Activated naive CD4-positive, alpha-beta T cell treated with anti-CD3 and anti-CD28 coated beads, Interleukin-2, amount 10 ng/mL, durations not matched to agents 7 days and 5 days (primary cell): Measurements from ENCODE around the gene TTC33.
"Not testable (repeated sequence)": the region's sequence is repeated elsewhere in the genome, so short reads cannot be mapped to it uniquely, and the experiment has no call there.

Experiments used
- CTCF ChIA-PET: fragments of 350-600 bp; sonication (Branson Sonifier 250); formaldehyde crosslinking; loops from one replicate; lab custom pipeline; 2021; ENCODE audit warnings: antibody characterized with exemption; lab: Charles Lee
- DNase-seq: peaks from one replicate; pipeline ENCODE4 v3.0.0-alpha.2; 2020
- H3K27ac Mint-ChIP-seq: one replicate; pipeline ENCODE4 v1.8.0; 2021; ENCODE audit warnings: mild to moderate bottlenecking, moderate library complexity, mixed read lengths
- H3K27me3 Mint-ChIP-seq: one replicate; pipeline ENCODE4 v1.8.0; 2021; ENCODE audit warnings: mild to moderate bottlenecking, mixed read lengths
- H3K36me3 Mint-ChIP-seq: one replicate; pipeline ENCODE4 v1.8.0; 2021; ENCODE audit warnings: mixed read lengths
- H3K4me1 Mint-ChIP-seq: one replicate; pipeline ENCODE4 v1.8.0; 2021; ENCODE audit warnings: mixed read lengths
- H3K4me3 Mint-ChIP-seq: one replicate; pipeline ENCODE4 v1.8.0; 2021; ENCODE audit warnings: mild to moderate bottlenecking, moderate library complexity, mixed read lengths
- H3K9me3 Mint-ChIP-seq: one replicate; pipeline ENCODE4 v1.8.0; 2021; ENCODE audit warnings: mixed read lengths

TTC33 gene

GRCh38 chr5:40720069-40720468 is 35.7 kb downstream of the TTC33 start:
- no peaks in the 10 kb centered on the region for H3K27me3 Mint-ChIP-seq
- no peak overlapping the region for H3K27ac Mint-ChIP-seq
- H3K4me3 Mint-ChIP-seq, result no peak overlapping the region
- H3K4me1 Mint-ChIP-seq, result no peaks in the 10 kb centered on the region
- peaks cover 9% of the 10 kb centered on the region for H3K9me3 Mint-ChIP-seq
- DNase-seq, result no peak
- peaks cover 51% of the 10 kb centered on the region for H3K36me3 Mint-ChIP-seq
- CTCF ChIA-PET, result no interaction called here

GRCh38 chr5:40717281-40717680 is 38.5 kb downstream of the TTC33 start:
- DNase-seq, result no peak
- CTCF ChIA-PET, result no interaction called here
- Mint-ChIP-seq H3K4me3 (no peak overlapping the region), H3K9me3 (peaks cover 9% of the 10 kb centered on the region), H3K27me3 (no peaks in the 10 kb centered on the region), H3K4me1 (no peaks in the 10 kb centered on the region), H3K27ac (no peak overlapping the region), H3K36me3 (peaks cover 43% of the 10 kb centered on the region)

- CTCF ChIA-PET, result no interaction called here
- peaks cover 41% of the 10 kb centered on the region for H3K36me3 Mint-ChIP-seq
Observed at GRCh38 chr5:40716590-40716989, 39.2 kb downstream of the TTC33 start.

GRCh38 chr5:40716000-40716399 is 39.8 kb downstream of the TTC33 start:
- Mint-ChIP-seq H3K4me3 (no peak overlapping the region), H3K9me3 (peaks cover under 1% of the 10 kb centered on the region), H3K36me3 (peaks cover 36% of the 10 kb centered on the region), H3K4me1 (no peaks in the 10 kb centered on the region), H3K27ac (no peak overlapping the region), H3K27me3 (no peaks in the 10 kb centered on the region)
- DNase-seq, result no peak
- CTCF ChIA-PET, result no interaction called here

More at GRCh38 chr5:40716590-40716989, 39.2 kb downstream of the TTC33 start:
- Mint-ChIP-seq H3K4me3 (no peak overlapping the region), H3K27ac (no peak overlapping the region), H3K9me3 (peaks cover 7% of the 10 kb centered on the region), H3K4me1 (no peaks in the 10 kb centered on the region), H3K27me3 (no peaks in the 10 kb centered on the region)
- DNase-seq, result no peak

GRCh38 chr5:40714001-40714400 is 41.8 kb downstream of the TTC33 start:
- Mint-ChIP-seq H3K27ac (no peak overlapping the region), H3K36me3 (peaks cover 35% of the 10 kb centered on the region), H3K4me3 (no peak overlapping the region), H3K4me1 (no peaks in the 10 kb centered on the region), H3K27me3 (no peaks in the 10 kb centered on the region), H3K9me3 (peaks cover 9% of the 10 kb centered on the region)
- CTCF ChIA-PET, result interaction anchor here (0.5 to 1.8 kb wide), 3 partner anchors 11 to 1113 kb away, joined by 3 to 5 read pairs (median 3); no protein-coding TSS in a partner anchor
- DNase-seq, result no peak

- not testable (repeated sequence) for H3K27ac Mint-ChIP-seq, DNase-seq
Observed at GRCh38 chr5:40710575-40710974, 45.2 kb downstream of the TTC33 start.

GRCh38 chr5:40705484-40705883 is 50.3 kb downstream of the TTC33 start:
- DNase-seq, H3K4me3 Mint-ChIP-seq, H3K27me3 Mint-ChIP-seq, H3K27ac Mint-ChIP-seq, H3K4me1 Mint-ChIP-seq, CTCF ChIA-PET: not testable (repeated sequence)
- peaks cover 49% of the 10 kb centered on the region for H3K9me3 Mint-ChIP-seq
- peaks cover 70% of the 10 kb centered on the region for H3K36me3 Mint-ChIP-seq

More at GRCh38 chr5:40710575-40710974, 45.2 kb downstream of the TTC33 start:
- H3K27me3 Mint-ChIP-seq, H3K4me1 Mint-ChIP-seq, H3K4me3 Mint-ChIP-seq, CTCF ChIA-PET: not testable (repeated sequence)
- Mint-ChIP-seq H3K9me3 (peaks cover 13% of the 10 kb centered on the region), H3K36me3 (peaks cover 39% of the 10 kb centered on the region)

- H3K36me3 Mint-ChIP-seq, result peaks cover 60% of the 10 kb centered on the region
- peaks cover 38% of the 10 kb centered on the region for H3K9me3 Mint-ChIP-seq
- H3K4me1 Mint-ChIP-seq, H3K27ac Mint-ChIP-seq, H3K27me3 Mint-ChIP-seq, CTCF ChIA-PET, DNase-seq, H3K4me3 Mint-ChIP-seq: not testable (repeated sequence)
Observed at GRCh38 chr5:40702027-40702426, 53.7 kb downstream of the TTC33 start.

GRCh38 chr5:40700116-40700782 is 55.5 kb downstream of the TTC33 start:
- DNase-seq, result no peak
- Mint-ChIP-seq H3K27ac (no peak overlapping the region), H3K36me3 (peaks cover 64% of the 10 kb centered on the region), H3K4me3 (no peak overlapping the region), H3K27me3 (no peaks in the 10 kb centered on the region), H3K9me3 (peaks cover 36% of the 10 kb centered on the region), H3K4me1 (no peaks in the 10 kb centered on the region)
- CTCF ChIA-PET, result no interaction called here

GRCh38 chr5:40694433-40694832 is 61.3 kb downstream of the TTC33 start:
- H3K4me1 Mint-ChIP-seq, result peaks cover 18% of the 10 kb centered on the region
- no peaks in the 10 kb centered on the region for H3K27me3 Mint-ChIP-seq
- H3K4me3 Mint-ChIP-seq, result no peak overlapping the region
- DNase-seq, result no peak
- no peak overlapping the region for H3K27ac Mint-ChIP-seq
- CTCF ChIA-PET, result no interaction called here
- no peaks in the 10 kb centered on the region for H3K9me3 Mint-ChIP-seq
- peaks cover 62% of the 10 kb centered on the region for H3K36me3 Mint-ChIP-seq

GRCh38 chr5:40691894-40692293 is 63.9 kb downstream of the TTC33 start:
- Mint-ChIP-seq H3K4me3 (no peak overlapping the region), H3K27ac (no peak overlapping the region), H3K36me3 (peaks cover 73% of the 10 kb centered on the region), H3K27me3 (no peaks in the 10 kb centered on the region), H3K4me1 (peaks cover 44% of the 10 kb centered on the region), H3K9me3 (no peaks in the 10 kb centered on the region)
- DNase-seq, result no peak
- CTCF ChIA-PET, result interaction anchor here (0.7 to 1.0 kb wide), 2 partner anchors 184 to 1086 kb away, joined by 3 read pairs; no protein-coding TSS in a partner anchor

GRCh38 chr5:40690267-40690666 is 65.5 kb downstream of the TTC33 start:
- Mint-ChIP-seq H3K4me1 (peaks cover 60% of the 10 kb centered on the region), H3K9me3 (no peaks in the 10 kb centered on the region), H3K27me3 (no peaks in the 10 kb centered on the region), H3K27ac (no peak overlapping the region), H3K36me3 (peaks cover 76% of the 10 kb centered on the region), H3K4me3 (no peak overlapping the region)
- CTCF ChIA-PET, result interaction anchor here (0.5 to 2.5 kb wide), 4 partner anchors 136 to 742 kb away, joined by 3 to 8 read pairs (median 5); no protein-coding TSS in a partner anchor
- DNase-seq, result no peak

- no peaks in the 10 kb centered on the region for H3K9me3 Mint-ChIP-seq
- H3K4me3 Mint-ChIP-seq, result no peak overlapping the region
- H3K27ac Mint-ChIP-seq, result peak overlapping the region; percentile 67
- peaks cover 73% of the 10 kb centered on the region for H3K36me3 Mint-ChIP-seq
- peaks cover 66% of the 10 kb centered on the region for H3K4me1 Mint-ChIP-seq
- H3K27me3 Mint-ChIP-seq, result no peaks in the 10 kb centered on the region
- no peak for DNase-seq
- CTCF ChIA-PET, result interaction anchor here (1.2 to 2.5 kb wide), 7 partner anchors 36 to 743 kb away, joined by 3 to 8 read pairs (median 5); no protein-coding TSS in a partner anchor
Observed at GRCh38 chr5:40689438-40689837, 66.3 kb downstream of the TTC33 start.

GRCh38 chr5:40688996-40689395 is 66.8 kb downstream of the TTC33 start:
- Mint-ChIP-seq H3K4me1 (peaks cover 70% of the 10 kb centered on the region), H3K27me3 (no peaks in the 10 kb centered on the region), H3K27ac (peak overlapping the region; percentile 67), H3K9me3 (no peaks in the 10 kb centered on the region), H3K36me3 (peaks cover 73% of the 10 kb centered on the region), H3K4me3 (no peak overlapping the region)
- CTCF ChIA-PET, result interaction anchor here (0.6 to 2.5 kb wide), 10 partner anchors 36 to 973 kb away, joined by 3 to 8 read pairs (median 4); no protein-coding TSS in a partner anchor
- DNase-seq, result no peak
